M059J (cell line): ENCODE measurements around the gene DIP2A. TPM values are rescaled to one million over a fixed set of nuclear protein-coding genes. Genes with fewer than 3 reads are reported as not detected.

Source experiments
- DNase-seq: peaks from one replicate; pipeline ENCODE4 v3.0.0-alpha.2; 2012; ENCODE audit warnings: low read depth
- total RNA-seq: library from RNA; depleted of rRNA; stranded (reverse); fragments of >200 nt; shearing (Covaris generic); gene quantifications from 2 replicates; pipeline ENCODE4 v1.2.3, GENCODE V29; 2014

Gene DIP2A
- total RNA-seq, 1 experiment from 2014 or later, result 20.6 TPM

- DNase-seq, result no peak
Observed at GRCh38 chr21:46537026-46537425, 78.3 kb downstream of the DIP2A start.

DNA sequence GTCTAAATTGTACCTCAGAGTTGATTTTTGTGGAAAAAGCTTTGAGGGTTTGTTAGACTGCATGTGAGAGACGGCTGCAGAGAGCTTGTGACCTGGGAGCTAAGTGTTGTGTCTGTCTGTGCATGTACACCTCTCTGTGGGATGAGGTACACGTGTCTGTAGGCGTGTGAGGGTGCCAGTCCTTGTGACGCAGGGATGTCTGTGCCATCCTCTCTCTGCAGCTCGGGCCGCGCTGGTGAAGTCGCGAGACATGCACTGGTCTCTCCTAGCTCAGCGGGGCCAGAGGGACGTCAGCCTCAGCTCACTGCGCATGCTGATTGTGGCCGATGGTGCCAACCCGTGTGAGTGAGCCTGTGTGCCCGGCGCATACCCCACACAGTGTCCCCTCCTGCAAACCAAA, 79.6 kb downstream of the DIP2A start:
- DNase-seq, result no peak

DNA sequence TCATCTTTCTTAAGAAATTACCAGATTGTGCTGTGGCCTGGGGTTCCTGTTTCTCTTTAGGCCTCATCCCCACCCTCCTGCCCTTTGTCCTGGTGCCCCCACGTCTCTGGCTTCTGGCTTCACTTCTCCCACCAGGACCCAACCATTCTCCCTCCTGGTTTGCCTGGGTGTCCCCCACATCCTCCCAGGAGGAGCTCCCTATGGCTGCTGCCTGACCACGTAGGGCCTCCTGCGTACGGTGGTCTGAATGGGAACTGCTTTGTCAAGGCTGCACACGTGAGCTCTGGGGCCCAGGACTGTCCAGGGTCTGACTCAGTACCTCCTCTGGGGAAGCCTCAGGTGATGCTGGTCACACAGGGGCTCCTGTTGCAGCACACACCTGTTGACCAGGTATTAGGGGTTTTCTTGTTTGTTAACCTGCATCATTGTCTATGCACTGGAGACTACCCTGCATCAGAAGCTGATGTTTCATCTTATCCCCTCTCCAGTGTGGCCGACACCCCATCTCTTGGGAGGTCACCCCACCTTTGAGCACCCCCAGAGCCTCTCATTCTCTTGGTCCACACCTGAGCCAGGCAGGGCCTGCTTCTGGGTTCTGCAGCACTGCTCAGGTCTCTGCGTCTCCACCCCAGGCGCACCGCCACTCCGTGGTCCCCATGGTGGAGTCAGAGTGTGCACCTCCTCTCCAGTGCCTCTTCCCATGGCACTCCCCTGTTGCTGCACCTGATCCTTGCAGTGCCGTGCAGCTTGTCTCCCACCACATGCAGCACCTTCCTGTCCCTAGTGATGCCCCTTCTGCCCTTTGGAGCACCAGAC, 80.4 kb downstream of the DIP2A start:
- no peak for DNase-seq

DNA sequence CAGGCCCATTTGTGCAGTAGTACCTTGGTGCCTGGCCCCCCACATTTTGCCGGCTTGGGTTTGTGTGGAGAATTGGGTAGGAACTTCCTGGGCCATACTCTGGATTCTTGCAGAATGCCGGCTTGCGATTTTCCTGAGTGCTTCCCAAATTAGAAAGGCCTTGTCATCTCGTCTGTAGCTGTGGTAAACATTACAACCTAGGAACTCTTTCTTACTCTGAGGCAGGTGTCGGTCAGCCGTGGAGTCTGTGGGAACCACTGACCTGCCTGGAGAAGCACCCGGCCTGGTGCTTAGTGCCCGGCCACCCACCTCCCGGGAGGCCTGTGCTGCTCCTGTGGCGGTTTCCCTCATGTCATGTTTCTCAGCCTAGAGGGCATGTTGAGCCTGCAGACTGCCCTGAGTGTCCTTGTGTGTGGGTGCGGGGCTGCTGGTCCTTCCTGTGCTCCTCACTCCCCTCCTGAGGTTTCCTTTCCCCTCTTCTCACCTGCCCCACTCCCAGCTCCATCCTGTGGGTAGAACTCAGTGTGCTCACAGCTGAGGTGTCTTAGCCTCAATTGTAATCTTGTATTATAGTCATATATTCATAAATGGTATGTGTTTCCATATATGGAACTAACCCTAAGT, 81.5 kb downstream of the DIP2A start:
- DNase-seq, result no peak

- DNase-seq, result no peak
Observed at GRCh38 chr21:46542588-46543124, 84.0 kb downstream of the DIP2A start.

DNA sequence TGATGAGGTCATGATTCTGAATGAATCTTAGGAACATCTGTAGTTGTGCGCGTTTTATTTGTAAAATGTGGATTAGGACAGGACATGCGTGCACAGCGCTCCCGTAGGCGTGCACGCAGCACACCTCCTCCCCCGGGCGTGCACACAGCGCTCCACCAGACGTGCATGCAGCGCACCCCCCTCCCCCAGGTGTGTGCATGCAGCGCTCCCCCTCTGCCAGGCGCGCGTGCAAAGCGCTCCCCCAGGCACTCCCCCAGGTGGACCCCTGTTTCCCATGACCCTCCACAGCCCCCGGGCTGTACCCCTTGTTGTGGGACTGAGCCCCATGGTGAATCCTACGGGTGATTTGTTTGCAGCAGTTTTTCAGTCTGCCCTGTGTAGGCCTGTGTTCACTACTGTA, 84.6 kb downstream of the DIP2A start:
- DNase-seq, result no peak

- DNase-seq, result no peak
Observed at GRCh38 chr21:46544003-46544402, 85.3 kb downstream of the DIP2A start.

GRCh38 chr21:46544824-46545223, 86.1 kb downstream of the DIP2A start:
- DNase-seq, result no peak

GRCh38 chr21:46545363-46545762, 86.7 kb downstream of the DIP2A start:
- DNase-seq, result no peak

DNA sequence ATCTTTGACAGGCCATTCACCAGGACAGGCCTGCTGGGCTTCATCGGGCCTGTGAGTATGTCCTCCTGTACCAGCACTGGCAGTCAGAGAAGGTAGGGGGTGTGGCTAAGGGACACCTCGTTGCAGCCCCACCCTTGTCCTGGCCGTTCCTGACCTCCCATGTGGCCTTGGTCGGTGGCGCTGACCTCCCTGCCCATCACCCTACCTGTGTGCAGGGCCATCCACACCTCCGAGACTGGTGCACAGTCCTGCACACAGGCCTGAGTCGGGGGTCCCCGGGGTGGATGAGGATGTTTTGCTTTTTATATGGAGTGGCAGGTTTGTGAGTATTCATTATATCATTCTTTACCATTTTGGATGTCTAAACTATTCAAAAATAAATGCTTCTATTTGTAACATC, 87.2 kb downstream of the DIP2A start:
- no peak for DNase-seq

DNA sequence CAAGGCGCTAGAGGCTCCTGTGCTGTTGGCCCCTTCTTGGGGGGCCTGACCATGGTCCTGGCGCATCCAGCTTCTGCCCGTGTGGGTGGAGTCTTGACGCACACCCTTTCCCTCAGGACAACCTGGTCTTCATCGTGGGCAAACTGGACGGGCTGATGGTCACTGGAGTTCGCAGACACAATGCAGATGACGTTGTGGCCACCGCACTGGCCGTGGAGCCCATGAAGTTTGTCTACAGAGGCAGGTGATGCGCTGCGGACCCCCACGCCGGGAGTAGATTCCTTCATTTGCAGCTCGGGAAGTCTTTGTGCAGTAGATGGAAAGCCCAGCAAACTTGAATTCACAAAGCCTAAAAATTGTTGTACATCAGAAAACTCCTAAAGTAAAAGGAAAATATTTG, 88.1 kb downstream of the DIP2A start:
- no peak for DNase-seq

- DNase-seq, result no peak
Observed at GRCh38 chr21:46549650-46550049, 91.0 kb downstream of the DIP2A start.

GRCh38 chr21:46550116-46550941, 91.6 kb downstream of the DIP2A start:
- DNase-seq, result no peak

GRCh38 chr21:46551636-46552241, 93.0 kb downstream of the DIP2A start:
- no peak for DNase-seq

DNA sequence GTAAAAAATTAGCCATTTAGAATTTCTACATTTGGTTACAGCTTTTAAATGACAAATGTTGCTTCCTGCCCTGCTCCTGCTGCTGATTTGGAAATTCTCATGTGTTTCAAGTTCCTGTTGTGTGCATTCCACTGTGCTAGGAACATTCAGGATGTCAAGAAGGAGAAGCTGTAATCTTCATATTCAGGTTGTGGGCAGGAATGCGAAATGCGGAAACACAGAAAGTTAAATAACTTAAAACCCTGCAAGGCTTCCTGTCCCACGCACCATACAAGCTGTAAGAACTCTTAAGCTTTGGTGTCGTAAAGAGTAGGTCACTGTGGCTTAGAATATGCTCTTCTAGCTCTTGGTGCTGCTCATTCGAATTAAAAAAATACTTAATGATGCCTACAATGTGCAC, 93.6 kb downstream of the DIP2A start:
- DNase-seq, result no peak

DNA sequence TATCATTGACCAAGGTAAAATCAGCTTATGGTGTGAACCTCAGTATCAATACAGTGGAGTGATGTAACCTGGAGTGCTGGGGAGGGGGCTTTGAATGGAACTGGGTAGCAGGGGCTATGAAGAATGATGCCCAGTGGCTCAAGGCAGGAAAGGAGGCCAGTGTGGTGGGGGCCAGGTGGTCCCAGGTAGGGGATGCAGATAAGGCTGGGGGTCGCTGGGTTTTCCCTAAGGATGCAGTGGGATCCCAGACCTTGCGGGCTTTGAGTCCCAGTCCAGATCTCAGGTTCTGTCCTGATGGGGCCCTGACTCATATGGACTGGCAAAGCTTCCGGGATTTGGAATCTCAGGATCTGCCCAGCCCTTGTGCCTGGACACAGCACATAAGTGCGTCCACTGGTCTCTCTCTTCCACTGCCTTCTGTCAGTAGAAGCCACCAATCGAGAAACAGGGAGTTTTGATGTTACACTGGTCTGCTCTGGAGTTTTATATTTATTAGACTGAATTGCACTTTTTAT, 94.2 kb downstream of the DIP2A start:
- DNase-seq, result no peak

- DNase-seq, result no peak
Observed at GRCh38 chr21:46553993-46554392, 95.3 kb downstream of the DIP2A start.

GRCh38 chr21:46554431-46555224, 95.9 kb downstream of the DIP2A start:
- DNase-seq, result no peak

DNA sequence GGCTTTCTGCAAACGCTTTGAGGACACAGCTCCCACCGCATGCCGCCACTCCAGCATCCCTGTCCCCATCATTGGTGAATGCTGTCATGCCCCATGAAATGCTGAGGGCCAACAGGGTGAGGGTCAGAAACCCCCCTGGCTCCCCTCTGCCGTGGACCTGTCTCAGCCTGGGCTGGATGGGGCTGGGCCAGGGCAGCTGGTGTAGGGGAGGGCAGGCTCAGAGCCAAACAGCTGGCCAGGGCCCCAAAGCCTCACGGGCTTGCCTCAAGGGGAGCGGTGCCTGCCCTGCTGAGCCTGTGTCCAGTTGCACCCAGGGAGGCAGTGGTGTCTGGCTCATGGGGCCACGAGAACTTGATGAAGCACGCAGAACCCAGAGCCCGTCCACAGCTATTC, 96.5 kb downstream of the DIP2A start:
- no peak for DNase-seq

- DNase-seq, result no peak
Observed at GRCh38 chr21:46555678-46556077, 97.0 kb downstream of the DIP2A start.

GRCh38 chr21:46556802-46557201, 98.1 kb downstream of the DIP2A start:
- no peak for DNase-seq
